ENCODE results near the gene PLCXD1. TPM values are rescaled to one million over a fixed set of nuclear protein-coding genes. Genes with fewer than 3 reads are reported as not detected.

The PLCXD1 gene
- total and polyA plus RNA-seq, 9 of the 15 experiments (the other 6 are each of a cell fraction or from before 2014, with no cell fraction given), result 6.0 to 60.2 (median 39.5) TPM

- Histone ChIP-seq H3K9me1 (ENCODE audit: control insufficient read depth, insufficient read depth, low read length) (no peaks in the 10 kb centered on the region), H3K4me3 (no peak overlapping the region), H3K27me3 (ENCODE audit: control insufficient read depth in 2 of 2, insufficient read depth in 2 of 2, low read length in 2 of 2) (no peaks in the 10 kb centered on the region), H4K20me1 (replicated peaks; ENCODE audit: control insufficient read depth, insufficient read depth, low read length) (no peaks in the 10 kb centered on the region), H3K36me3 (ENCODE audit: control insufficient read depth, insufficient read depth, low read length) (no peaks in the 10 kb centered on the region), H3K9me3 (replicated peaks; ENCODE audit: control insufficient read depth, insufficient read depth, low read depth, low read length) (no peaks in the 10 kb centered on the region), H3K4me2 (ENCODE audit: insufficient read depth, low read length) (no peak overlapping the region), H3K9ac (ENCODE audit: insufficient read depth in 1 of 2, low read depth in 2 of 2, low read length in 2 of 2) (no peak overlapping the region), H3K4me1 (replicated peaks in 1 of 2; ENCODE audit: control insufficient read depth in 2 of 2, insufficient read depth in 2 of 2, low read length in 2 of 2) (peaks cover 0 to 3% of the 10 kb centered on the region in 2 experiments; a peak in 2 of 5 replicates), H3K27ac (ENCODE audit: extremely low read depth, low read depth, low read length) (no peak overlapping the region), H2AFZ (ENCODE audit: low read depth, low read length) (no peak overlapping the region), H3K79me2 (ENCODE audit: control insufficient read depth, insufficient read depth, low read length) (no peaks in the 10 kb centered on the region)
- no peak for TF ChIP-seq ZNF395 (CRISPR knock-in tag; IDR thresholded peaks at IDR 0.05)
- no peak for TF ChIP-seq RBM15 (IDR thresholded peaks at IDR 0.05; ENCODE audit: insufficient read depth, low read length)
- no peak for TF ChIP-seq POLR2B (IDR thresholded peaks at IDR 0.05; ENCODE audit: low read depth, partially characterized antibody)
- no peak for TF ChIP-seq IFI16 (CRISPR knock-in tag; IDR thresholded peaks at IDR 0.05)
- TF ChIP-seq ZEB2 (IDR thresholded peaks at IDR 0.05), result no peak
- no peak for TF ChIP-seq EGR1 (conservative IDR thresholded peaks at IDR 0.05)
- TF ChIP-seq FIP1L1 (IDR thresholded peaks at IDR 0.05; ENCODE audit: low read depth, low read length, poor library complexity, severe bottlenecking), result no peak
- no peak for TF ChIP-seq ZFP36 (IDR thresholded peaks at IDR 0.05; ENCODE audit: low read depth, low read length, partially characterized antibody)
- TF ChIP-seq THAP7 (CRISPR knock-in tag; IDR thresholded peaks at IDR 0.05), result no peak
- no CpG with 5 or more reads among the region's 24 CpGs for WGBS (ENCODE audit: insufficient coverage, low coverage, missing lambda C conversion rate)
- ChIA-PET POLR2A (no interaction called here), CTCF (ENCODE audit: low intra/inter-chr PET ratio) (no interaction called here)
- no peak for ATAC-seq
- DNase-seq (ENCODE audit: extremely low read depth in 1 of 4, low spot score in 3 of 4), result no peak
- BruUV-seq (replicated peaks), result no TSS peak
- intact Hi-C loops (cut with micrococcal nuclease), result no loop called here
- FAIRE-seq, result no peak
- in situ Hi-C loops (cut with MboI), result no loop called here
Observed at GRCh38 chrX:340121-340520, 58.9 kb downstream of the PLCXD1 start.
